Hematopoietic multipotent progenitor cell treated with erythropoietin and hydrocortisone succinate and interleukin-3 and kit ligand, for 15 days (in vitro differentiated cells): ENCODE measurements around the gene NT5E.

Experiments used
- DNase-seq: peaks from one replicate; pipeline ENCODE4 v3.0.0-alpha.2; 2015; ENCODE audit warnings: low spot score

Gene NT5E

GRCh38 chr6:85421972-85422371, 27.9 kb upstream of the NT5E start:
- no peak for DNase-seq

DNA sequence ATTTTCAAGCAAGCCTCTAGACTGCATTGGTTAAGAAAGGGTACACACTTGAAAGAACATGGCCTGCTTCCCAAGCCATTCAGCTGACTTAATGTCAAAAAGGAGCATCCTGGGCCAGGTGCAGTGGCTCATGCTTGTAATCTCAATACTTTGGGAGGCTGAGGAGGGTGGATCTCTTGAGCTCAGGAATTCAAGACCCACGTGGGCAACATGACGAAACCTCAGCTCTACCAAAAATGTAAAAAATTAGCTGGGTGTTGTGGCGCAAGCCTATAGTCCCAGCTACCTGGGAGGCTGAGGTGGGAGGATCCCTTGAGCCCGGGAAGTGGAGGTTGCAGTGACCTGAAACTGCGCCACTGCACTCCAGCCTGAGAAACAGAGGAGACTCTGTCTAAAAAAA, 26.9 kb upstream of the NT5E start:
- no peak for DNase-seq

DNA sequence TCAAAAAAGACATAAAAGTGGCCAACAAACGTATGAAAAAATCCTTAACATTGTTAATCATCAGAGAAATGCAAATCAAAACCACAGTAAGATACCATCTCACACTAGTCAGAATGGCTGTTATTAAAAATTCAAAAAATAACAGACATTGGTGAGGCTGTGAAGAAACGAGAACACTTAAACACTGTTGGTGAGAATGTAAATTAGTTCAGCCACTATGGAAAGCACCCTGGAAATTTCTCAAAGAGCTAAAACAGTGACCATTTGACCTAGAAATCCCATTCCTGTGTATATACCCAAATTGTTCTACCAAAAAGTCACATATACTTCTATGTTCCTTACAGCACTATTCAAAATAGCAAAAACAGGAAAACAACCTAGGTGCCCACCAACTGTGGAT, 24.9 kb upstream of the NT5E start:
- DNase-seq: no peak

DNA sequence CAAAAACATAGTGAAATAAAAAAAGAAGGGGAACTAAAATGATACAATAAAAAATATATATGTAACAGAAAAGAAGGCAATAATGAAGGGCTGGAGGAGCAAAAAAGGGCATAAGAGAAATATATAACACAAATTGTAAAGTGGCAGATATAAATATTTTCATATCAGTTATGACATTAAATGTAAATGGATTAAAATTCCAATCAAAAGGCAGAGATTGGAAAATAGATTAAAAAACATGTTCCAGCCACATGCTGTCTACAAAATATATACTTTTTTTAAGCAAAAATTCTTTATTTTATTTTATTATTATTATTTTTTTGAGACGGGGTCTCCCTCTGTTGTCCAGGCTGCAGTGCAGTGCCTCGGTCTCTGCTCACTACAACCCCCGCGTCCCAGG, 23.9 kb upstream of the NT5E start:
- DNase-seq: no peak

DNA sequence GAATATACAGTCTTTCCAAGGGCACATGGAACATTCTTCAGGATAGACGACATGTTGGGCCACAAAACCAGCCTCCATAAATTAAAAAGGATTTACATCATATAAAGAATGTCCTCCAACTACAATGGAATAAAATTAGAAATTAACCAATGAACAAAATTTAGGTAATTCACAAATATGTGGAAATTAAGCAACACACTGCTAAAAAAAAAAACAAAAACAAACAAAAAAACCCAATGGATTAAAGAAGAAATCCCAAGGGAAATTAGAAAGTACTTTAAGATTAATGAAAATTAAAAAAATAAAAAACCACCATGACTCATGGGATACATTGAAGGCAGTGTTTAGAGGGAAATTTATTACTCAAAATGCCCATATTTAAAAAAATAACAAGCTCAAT, 21.4 kb upstream of the NT5E start:
- no peak for DNase-seq

DNA sequence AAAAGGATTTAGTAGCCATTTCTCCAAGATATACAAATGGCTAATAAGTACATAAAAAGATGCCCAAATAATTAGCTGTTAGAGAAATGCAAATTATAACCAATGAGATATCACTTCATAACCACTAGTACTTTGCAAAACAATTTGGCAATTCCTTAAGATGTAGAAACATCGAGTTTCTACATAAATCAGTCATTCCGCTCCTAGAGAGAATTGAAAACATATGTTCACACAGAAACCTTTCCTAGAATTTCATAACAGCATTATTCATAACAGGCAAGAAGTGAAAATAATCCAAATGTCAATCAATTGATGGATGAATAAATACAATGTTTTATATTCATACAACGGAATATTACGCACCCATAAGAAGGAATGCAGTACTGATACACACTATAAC, 20.5 kb upstream of the NT5E start:
- DNase-seq: no peak

DNA sequence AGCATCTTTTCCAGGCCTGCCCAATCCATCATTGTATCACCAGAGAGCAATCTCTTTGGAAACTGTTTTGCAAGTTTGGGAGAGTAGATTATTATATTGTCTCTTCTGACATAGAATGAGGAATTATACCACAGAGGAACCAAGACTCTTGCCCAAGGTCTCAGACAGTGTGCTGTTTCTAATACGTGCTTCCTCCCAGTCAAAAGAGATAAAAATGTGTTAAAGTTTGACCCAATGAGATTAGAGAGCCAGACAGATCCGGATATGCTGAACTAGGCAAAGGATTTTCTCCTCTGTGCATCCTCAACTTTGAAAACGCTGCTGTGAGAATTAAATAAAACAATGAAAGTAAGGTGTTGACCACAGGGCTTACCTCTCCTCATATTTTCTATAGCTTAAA, 18.6 kb upstream of the NT5E start:
- no peak for DNase-seq

GRCh38 chr6:85432554-85432953, 17.3 kb upstream of the NT5E start:
- no peak for DNase-seq

DNA sequence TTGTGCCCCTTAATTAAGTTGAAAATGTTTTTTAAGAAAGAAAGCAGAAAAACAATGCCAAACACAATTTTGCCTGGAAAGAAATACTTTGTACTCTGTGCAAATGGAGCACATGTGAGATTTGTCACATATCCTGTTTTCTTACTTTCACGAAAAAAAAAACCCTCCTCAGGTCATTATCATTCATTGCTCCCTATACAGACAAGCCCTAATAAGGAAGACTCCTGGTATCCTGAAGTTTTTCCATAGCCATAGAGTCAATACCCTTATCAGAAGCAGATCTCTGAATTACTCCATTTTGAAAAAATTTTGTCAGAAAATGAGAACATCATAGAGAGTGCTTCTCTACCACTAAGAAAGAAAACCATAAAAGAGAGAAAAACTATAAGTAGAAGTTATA, 14.0 kb upstream of the NT5E start:
- no peak for DNase-seq

- DNase-seq: no peak
Observed at GRCh38 chr6:85436411-85436810, 13.5 kb upstream of the NT5E start.

- no peak for DNase-seq
Observed at GRCh38 chr6:85436939-85437495, 12.9 kb upstream of the NT5E start.

DNA sequence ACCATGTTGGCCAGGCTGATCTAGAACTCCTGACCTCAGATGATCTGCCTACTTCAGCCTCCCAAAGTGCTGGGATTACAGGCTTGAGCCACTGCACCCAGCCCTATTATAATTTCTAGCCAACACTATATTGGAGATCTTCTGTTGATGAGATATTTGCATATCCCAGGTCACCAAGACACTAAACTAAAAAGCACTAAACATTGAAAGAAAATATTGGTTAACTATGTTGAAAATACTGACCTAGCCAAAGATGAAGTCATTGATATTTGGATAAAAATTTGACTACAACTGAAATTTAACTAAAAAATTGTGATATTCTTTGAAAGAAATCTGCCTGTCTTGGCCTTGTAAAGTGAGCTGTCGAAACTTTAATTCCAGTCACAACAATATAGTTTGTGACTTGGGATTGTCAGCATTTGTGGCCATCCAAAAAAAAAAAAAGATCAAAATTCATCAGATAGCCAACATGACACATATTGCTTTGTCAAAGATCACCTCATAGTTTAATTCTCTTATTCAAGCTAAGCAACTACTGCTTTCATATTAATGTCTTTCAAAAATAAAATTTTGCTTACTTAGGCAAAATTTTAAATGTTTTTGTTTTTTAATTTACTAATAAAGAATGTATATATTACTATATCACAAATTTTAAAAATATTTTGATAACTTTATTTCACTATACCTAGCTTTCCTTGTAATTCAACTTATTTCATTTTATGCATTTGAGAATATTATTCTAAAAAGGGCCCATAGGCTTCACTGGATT, 6.3 kb upstream of the NT5E start:
- no peak for DNase-seq

- no peak for DNase-seq
Observed at GRCh38 chr6:85449388-85449817, 480 bp upstream of the NT5E start.

GRCh38 chr6:85451565-85452306, 1.9 kb downstream of the NT5E start:
- no peak for DNase-seq

DNA sequence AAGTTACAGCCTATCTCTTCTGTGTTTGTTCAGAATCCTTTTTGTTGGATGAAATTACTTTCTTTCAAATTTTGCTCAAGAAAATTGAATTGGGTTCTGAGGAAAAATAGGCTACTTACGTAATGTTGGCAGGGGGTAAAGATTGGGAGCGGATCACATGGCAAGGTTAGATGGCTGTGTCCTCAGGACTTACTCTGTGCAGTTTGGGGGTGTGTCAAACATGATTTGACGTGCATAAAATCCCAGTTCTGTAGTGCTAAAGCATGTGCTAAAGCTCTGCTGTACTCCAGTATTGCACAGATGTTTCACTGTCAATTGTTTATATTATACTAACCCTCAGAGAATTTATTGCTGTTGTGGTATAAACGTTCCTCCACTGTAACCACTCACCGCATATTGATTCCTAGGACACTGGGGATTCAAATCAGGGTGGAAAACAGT, 2.6 kb downstream of the NT5E start:
- DNase-seq: no peak

- DNase-seq: no peak
Observed at GRCh38 chr6:85453052-85453451, 3.2 kb downstream of the NT5E start.

DNA sequence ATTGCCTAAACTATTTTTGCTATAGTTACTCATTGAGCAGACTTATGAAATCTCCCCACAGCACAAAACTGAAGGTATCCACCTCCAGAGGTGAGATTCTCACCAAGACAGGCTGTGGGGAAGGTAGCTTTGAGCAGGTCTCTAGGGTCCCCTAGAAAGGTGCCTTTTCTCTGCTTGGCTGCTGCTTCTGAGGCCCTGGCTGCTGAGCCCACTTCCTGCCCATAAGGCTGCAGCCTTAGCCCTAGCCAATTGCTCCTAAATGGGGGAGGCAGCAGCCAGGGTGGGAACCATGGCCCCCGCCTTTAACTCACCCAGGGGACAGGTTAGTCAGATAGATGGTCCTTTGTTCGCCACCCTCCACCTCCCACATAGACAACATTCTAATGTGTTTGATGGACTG, 3.6 kb downstream of the NT5E start:
- no peak for DNase-seq

DNA sequence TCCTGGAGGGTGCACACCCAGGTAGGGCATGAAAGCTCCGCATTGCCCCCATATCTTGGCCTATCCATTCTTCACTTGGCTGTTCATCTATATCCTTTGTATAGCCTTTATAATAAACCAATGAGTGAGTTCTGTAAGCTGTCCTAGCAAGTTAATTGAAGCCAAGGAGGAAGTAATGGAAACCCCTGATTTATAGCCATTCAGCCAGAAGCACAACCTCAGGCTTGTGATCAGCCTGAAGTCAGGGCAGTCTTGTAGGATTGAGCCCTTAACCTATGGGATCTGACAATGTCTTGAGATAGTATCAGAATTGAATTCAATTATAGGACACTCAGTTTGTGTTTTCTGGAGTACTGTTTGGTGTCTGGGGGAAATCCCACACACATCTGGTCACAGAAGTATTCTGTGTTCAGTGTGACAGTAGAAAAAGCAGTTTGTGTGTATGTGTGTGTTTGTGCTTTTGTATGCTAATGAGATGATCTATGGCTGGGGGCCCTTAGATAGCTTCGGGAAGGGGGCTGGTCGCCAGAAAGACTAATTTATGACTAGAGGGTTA, 5.7 kb downstream of the NT5E start:
- DNase-seq: no peak

- no peak for DNase-seq
Observed at GRCh38 chr6:85456782-85457181, 6.9 kb downstream of the NT5E start.

- no peak for DNase-seq
Observed at GRCh38 chr6:85458184-85458583, 8.3 kb downstream of the NT5E start.

DNA sequence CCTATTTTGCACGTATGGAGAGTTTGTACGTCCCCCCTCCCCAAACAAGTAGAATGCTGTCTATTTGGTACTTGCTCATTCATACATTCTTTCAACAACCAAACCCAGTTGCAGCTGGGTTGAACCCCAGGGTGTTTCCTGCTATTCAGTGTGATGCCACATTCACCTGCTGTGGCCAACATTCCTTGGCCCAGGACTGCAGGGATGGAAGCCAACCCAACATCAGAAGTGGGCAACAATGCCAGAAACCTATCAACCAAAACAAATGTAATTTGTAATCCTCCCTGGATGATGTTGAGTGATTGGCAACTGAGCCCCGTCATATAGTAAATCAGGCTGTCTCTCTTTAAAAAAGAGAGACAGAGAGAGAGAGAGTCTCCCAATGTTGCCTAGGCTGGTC, 8.9 kb downstream of the NT5E start:
- no peak for DNase-seq

GRCh38 chr6:85459224-85459901, 9.5 kb downstream of the NT5E start:
- DNase-seq: no peak
